PC-3 (cell line): Measurements from ENCODE around the gene RDX.

Experiments used
- CTCF ChIP-seq: fragments of 300-600 bp; sonication (generic); conservative IDR thresholded peaks from 2 replicates; pipeline ENCODE4 v1.5.1; 2017; ENCODE audit warnings: antibody characterized with exemption, low read depth, mild to moderate bottlenecking, low read length
- EZH2 ChIP-seq: fragments of 300-600 bp; sonication (generic); IDR thresholded peaks from one replicate; pipeline ENCODE4 v1.6.1; 2017; ENCODE audit warnings: antibody characterized with exemption, mild to moderate bottlenecking, low read length; ENCODE audit not compliant: unreplicated experiment

GRCh38 chr11:110269996-110270395, 26.4 kb downstream of the RDX start:
- no peak for TF ChIP-seq CTCF
- no peak for TF ChIP-seq EZH2
